ENCODE results near the gene DIDO1.

The DIDO1 gene

DNA sequence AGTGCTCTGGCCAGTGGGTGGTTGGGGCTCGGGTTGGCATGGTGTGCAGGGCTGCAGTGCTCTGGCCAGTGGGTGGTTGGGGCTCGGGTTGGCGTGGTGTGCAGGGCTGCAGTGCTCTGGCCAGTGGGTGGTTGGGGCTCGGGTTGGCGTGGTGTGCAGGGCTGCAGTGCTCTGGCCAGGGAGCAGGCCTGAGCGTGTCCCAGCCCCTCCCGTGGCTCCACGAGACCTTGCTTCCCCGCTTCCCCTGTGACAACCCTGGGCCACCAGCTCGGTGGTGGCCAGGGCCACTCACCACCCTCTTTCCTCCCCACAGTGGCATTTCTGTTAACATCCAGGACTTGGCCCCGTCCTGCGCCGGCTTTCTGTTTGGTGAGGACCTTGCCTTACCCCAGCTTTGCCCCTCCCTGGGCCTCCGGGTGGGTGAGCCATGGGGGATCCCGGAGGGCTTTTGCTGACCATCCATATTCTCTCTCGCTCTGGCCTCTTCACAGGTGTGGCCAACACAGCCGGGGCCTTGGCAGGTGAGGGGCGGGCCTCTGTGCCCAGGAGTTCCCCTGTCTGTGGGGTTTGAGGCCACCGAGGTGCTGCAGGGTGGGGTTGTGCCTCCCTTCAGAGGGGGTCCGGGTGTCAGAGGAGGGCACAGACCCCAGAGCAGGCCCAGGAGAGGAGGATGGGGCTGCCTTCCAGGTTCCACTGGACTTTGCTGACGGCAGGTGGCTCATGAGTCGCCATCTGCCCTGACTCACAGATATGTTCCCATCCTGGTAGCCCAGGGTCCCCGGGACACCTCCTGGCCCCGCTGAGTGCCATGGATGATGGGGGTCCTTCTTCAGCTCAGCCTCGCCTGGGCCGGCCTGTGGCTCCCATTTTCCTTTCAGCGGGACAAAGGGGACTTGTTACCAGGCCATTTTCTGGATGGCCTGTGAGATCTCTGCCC, 40.2 kb upstream of the DIDO1 start:
- no peak overlapping the region for H3K4me3 ChIP-seq (ENCODE audit: low read depth, low read length)
- no peak for DNase-seq (ENCODE audit: low read depth)
- TF ChIP-seq, protein P1, sequence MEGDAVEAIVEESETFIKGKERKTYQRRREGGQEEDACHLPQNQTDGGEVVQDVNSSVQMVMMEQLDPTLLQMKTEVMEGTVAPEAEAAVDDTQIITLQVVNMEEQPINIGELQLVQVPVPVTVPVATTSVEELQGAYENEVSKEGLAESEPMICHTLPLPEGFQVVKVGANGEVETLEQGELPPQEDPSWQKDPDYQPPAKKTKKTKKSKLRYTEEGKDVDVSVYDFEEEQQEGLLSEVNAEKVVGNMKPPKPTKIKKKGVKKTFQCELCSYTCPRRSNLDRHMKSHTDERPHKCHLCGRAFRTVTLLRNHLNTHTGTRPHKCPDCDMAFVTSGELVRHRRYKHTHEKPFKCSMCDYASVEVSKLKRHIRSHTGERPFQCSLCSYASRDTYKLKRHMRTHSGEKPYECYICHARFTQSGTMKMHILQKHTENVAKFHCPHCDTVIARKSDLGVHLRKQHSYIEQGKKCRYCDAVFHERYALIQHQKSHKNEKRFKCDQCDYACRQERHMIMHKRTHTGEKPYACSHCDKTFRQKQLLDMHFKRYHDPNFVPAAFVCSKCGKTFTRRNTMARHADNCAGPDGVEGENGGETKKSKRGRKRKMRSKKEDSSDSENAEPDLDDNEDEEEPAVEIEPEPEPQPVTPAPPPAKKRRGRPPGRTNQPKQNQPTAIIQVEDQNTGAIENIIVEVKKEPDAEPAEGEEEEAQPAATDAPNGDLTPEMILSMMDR (IDR thresholded peaks at IDR 0.05; ENCODE audit: low read depth, low read length, missing control alignments), result no peak

DNA sequence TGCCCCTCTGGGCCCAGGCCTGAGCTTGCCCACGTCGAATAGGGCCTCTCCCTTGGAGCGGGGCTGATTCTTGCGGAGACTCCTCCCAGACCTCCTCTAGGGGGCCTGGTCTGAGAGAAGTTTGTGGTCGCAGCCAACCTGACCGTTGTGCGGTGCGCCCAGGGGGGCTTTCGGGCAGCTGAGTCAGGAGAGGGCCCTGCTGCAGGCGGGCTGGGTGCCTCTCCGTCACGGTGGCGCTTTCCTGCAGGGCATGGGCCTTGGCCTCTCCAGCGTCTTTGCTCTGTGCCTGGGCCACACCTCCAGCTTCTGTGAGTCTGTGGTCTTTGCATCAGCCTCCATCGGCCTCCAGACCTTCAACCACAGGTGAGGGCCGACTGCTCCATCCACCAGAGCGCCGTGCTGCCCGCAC, 39.1 kb upstream of the DIDO1 start:
- TF ChIP-seq, protein P1 (IDR thresholded peaks at IDR 0.05; ENCODE audit: low read depth, low read length, missing control alignments), result no peak
- no peak overlapping the region for H3K4me3 ChIP-seq (ENCODE audit: low read depth, low read length)
- no peak for DNase-seq (ENCODE audit: low read depth)

DNA sequence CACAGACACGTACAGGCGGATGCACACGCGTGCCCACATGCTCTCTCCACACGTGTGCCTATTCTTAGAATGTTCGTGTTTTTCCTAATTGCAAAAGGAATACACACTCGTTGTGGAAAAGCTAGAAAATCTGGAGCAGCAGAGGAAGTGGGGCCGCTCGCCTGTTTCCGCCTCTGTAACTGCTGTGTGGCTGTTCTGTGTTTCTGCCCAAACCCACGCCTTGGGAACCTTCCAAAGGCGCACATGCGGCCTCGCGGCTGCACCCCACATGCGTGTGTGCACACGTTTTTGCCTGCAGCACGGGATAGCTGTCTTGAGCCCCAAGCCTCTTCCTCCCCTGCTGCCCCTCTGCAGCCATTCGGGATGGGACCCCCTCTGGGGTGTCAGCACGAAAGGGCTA, 38.4 kb upstream of the DIDO1 start:
- TF ChIP-seq, protein P1 (IDR thresholded peaks at IDR 0.05; ENCODE audit: low read depth, low read length, missing control alignments), result no peak
- no peak overlapping the region for H3K4me3 ChIP-seq (ENCODE audit: low read depth, low read length)
- no peak for DNase-seq (ENCODE audit: low read depth)

DNA sequence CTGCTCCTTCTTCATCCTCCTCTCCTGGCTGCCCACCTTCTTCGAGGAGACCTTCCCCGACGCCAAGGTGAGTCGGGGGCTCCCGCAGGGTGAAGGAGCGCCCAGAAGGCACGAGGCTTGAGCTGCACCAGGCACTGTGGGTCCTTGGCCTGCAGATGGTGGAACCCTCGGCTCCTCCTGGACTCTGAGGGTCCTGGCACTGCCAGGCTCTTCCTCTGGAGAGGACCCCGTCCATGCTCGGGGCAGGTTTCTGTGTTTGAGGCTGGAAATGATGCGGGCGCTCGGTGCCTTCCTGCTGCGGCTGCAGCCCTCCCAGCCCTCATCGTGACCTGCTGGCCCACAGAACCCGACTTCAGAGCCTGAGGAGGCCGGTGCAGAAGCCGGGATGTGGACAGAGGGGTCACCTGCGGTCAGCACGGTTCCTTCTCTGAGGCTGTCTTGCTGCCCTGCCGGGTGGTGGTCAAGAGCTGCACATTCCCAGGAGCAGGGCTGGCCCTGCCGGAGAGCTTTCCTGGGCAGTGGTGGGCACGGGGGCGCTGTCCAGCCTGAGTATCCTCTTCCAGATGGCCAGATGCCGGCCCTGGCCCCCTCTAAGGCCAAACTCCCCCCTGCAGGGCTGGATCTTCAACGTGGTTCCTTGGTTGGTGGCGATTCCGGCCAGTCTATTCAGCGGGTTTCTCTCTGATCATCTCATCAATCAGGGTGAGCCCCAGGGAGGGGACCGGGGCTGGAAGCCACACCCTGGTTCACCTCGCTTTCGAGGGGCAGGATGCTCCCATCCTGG, 37.5 kb upstream of the DIDO1 start:
- TF ChIP-seq, protein P1 (IDR thresholded peaks at IDR 0.05; ENCODE audit: low read depth, low read length, missing control alignments), result no peak
- DNase-seq (ENCODE audit: low read depth), result no peak

DNA sequence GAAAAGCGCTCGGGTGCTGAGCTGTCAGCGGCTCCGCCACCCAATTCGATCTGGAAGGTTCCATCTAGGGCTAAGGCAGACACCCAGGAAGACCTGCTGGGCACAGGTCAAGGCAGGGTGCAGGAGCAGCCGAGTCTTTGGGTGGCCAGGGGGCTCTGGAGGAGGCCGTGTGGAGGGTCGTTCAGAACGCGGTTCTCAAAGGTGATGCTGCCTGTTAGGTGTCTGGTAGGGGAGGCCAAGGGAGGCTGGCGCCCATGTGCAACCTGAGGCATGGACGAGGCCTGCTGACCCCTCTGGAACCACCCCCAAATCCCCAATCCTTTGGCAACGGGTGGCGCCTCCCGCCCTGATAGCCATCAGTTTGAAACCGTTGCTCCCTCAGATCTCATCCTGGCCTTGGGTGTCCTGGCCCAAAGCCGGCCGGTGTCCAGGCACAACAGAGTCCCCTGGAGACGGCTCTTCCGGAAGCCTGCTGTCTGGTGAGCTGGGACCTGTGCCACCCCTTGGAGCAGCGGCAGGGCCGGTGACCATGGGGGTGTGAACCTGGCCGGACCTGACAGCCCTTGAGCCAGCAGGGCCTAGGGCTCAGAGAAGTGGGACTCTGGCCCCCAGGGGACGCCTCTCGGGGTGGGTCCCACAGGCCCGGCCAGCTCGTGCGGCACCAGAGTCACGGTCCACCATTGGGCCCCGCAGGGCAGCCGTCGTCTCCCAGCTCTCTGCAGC, 36.7 kb upstream of the DIDO1 start:
- TF ChIP-seq, protein P1 (IDR thresholded peaks at IDR 0.05; ENCODE audit: low read depth, low read length, missing control alignments), result no peak
- no peak for DNase-seq (ENCODE audit: low read depth)
- H3K4me3 ChIP-seq (ENCODE audit: low read depth, low read length), result no peak overlapping the region

More for the DNA sequence above, 37.5 kb upstream of the DIDO1 start:
- H3K4me3 ChIP-seq (ENCODE audit: low read depth, low read length), result no peak overlapping the region

DNA sequence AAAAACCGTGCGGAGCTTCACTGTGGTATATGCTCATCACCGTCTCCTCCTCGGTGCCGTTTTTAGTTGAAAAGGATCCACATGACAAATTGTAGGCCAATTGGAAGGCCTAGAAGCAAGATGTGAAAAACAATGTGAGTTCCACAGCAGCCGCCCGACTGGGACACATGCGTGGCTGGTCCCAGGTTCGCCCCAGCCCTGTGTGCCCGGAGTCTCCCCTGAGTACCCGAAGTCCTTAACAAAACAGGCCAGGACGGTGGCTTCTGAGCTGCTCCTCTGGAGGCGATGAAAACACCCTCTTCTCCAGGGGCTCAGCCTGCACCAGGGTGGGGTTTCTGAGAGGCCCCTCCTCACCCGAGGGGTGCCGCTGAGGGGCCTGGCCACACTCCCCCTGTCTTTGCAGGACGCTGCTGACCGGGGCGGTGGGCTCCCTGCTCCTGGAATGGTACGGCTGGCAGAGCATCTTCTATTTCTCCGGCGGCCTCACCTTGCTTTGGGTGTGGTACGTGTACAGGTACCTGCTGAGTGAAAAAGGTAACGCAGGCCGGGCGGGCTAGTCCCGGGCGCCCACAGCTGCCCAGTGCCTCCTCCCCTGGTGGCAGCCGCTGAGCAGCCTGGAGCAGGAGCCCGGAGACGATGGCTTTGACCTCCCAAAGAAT, 36.0 kb upstream of the DIDO1 start:
- TF ChIP-seq, protein P1 (IDR thresholded peaks at IDR 0.05; ENCODE audit: low read depth, low read length, missing control alignments), result no peak
- H3K4me3 ChIP-seq (ENCODE audit: low read depth, low read length), result no peak overlapping the region
- no peak for DNase-seq (ENCODE audit: low read depth)
